NCI-H82 treated with DMSO at 0.1 percent for 48 hours (cell line): ENCODE measurements around the gene ADAD2.

Source experiments
- DNase-seq: peaks from one replicate; lab custom pipeline; 2025; ENCODE audit not compliant: unreplicated experiment; lab: John Stamatoyannopoulos, UW

The ADAD2 gene

DNA sequence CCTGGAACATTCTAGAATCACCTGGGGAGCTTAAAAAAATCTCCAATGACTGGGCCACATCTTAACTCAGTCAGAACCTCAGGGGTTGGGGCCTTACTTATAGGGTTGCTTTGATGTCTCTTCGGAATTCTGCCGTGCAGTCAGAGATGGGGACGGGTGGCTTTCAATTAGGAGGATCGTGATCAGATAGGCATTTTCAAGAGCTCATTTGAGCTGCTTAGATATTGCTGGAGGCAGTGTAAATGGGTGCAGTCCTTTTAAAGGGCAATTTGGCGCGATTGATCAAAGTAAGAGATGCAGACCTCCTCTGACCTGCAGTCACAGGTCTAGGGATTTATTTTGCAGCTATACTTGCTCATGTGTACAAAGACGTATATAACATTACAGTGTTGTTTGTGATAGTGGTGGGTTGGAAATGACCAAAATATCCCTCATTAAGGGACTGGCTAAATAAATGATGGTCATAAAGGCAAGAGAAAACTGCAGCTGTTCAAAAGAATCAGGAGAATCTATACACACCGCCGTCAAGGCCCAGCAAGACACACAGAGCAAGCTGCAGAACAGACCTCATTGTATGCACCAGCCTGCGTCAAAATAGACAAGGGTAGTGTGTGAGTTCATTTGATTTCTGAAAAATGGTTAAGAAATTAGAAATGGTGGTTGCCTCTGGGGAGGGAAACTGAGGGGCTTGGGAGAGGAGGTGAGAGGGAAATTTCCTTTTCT, 55.2 kb downstream of the ADAD2 start:
- DNase-seq = no peak

- peak; percentile 91 for DNase-seq
Measured at GRCh38 chr16:84246679-84247077, 55.7 kb downstream of the ADAD2 start.
